ENCODE results near the gene MBD5. TPM values are rescaled to one million over a fixed set of nuclear protein-coding genes. Genes with fewer than 3 reads are reported as not detected.

Gene MBD5
- total and polyA plus RNA-seq, 4 donors, result 4.1 to 63.2 (median 29.5) TPM

DNA sequence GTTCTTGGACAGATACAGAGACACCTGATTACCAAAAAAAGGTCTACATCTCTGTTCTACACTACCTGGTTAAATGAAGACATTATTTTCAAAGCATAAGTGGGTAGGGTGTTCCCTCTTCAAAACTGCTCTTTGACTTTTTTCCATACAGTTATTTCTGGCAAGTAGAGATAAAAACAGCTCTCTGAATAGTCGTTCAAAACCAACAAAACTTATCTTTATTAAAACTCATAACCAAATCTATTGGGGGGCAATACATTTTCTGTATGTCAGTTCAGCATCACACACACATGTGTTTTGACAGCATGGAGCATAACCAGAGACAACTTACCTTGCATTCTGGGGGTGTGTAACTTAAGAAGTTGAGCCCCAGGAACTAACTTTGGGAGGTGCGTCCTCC is 474.7 kb downstream of the MBD5 start:
- intact Hi-C loops (cut with DNase I), result no loop called here
- H3K4me1 ChIP-seq (ENCODE audit: control insufficient read depth in 1 of 2, insufficient read depth in 2 of 2, low read length in 2 of 2), result no peaks in the 10 kb centered on the region
- ATAC-seq (ENCODE audit: low FRiP score) (no peak), DNase-seq (no peak)
- 34 to 42% methylated on average over 2 of the region's 2 CpGs for WGBS, 2 donors
- H3K27me3 ChIP-seq (ENCODE audit: control insufficient read depth in 1 of 2, insufficient read depth in 2 of 2, low read length in 1 of 2), result no peaks in the 10 kb centered on the region
- no peak overlapping the region for H3K4me3 ChIP-seq (ENCODE audit: low read length in 2 of 2)
- no peaks in the 10 kb centered on the region for H3K36me3 ChIP-seq (ENCODE audit: control insufficient read depth in 1 of 2, insufficient read depth in 2 of 2, low read length in 1 of 2)
- H3K27ac ChIP-seq (ENCODE audit: low read depth in 1 of 2, low read length in 2 of 2), result no peak overlapping the region
- H3K9me3 ChIP-seq (ENCODE audit: control insufficient read depth, low read length), result no peaks in the 10 kb centered on the region

DNA sequence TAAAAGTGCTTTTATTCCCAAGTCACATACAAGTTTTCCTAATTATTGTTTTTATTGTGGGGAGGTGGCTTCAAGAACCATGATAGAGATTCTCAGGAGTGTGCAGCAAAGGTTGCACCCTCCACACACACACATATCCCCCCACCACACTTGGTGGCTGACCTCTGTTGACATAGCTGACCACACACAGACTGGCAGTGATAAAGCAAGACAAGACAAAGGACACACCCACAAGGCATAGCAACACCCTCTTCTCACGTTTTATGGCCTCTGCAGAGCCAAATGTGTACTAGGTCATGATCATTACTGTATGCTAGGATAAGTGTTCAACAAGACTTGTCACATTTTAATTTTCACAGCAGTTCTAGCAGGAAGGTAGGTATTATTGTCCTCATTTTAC is 480.7 kb downstream of the MBD5 start:
- intact Hi-C loops (cut with DNase I), result loop anchor here (10.0 kb wide), 2 partner anchors 297 to 567 kb away; no protein-coding TSS in a partner anchor
- H3K9me3 ChIP-seq (ENCODE audit: control insufficient read depth, low read length), result no peaks in the 10 kb centered on the region
- DNase-seq, result no peak
- H3K36me3 ChIP-seq (ENCODE audit: control insufficient read depth in 1 of 2, insufficient read depth in 2 of 2, low read length in 1 of 2), result no peaks in the 10 kb centered on the region
- H3K27ac ChIP-seq (ENCODE audit: low read depth in 1 of 2, low read length in 2 of 2), result peak overlapping the region in 1 of 2 donors; percentile 56
- WGBS, 2 donors, result 2 to 10% methylated on average over 1 of the region's 1 CpG
- H3K4me3 ChIP-seq (ENCODE audit: low read length in 2 of 2), result no peak overlapping the region
- no peaks in the 10 kb centered on the region for H3K27me3 ChIP-seq (ENCODE audit: control insufficient read depth in 1 of 2, insufficient read depth in 2 of 2, low read length in 1 of 2)
- H3K4me1 ChIP-seq (ENCODE audit: control insufficient read depth in 1 of 2, insufficient read depth in 2 of 2, low read length in 2 of 2), result peaks cover 5 to 11% of the 10 kb centered on the region in 2 donors
- ATAC-seq (ENCODE audit: low FRiP score), result no peak

DNA sequence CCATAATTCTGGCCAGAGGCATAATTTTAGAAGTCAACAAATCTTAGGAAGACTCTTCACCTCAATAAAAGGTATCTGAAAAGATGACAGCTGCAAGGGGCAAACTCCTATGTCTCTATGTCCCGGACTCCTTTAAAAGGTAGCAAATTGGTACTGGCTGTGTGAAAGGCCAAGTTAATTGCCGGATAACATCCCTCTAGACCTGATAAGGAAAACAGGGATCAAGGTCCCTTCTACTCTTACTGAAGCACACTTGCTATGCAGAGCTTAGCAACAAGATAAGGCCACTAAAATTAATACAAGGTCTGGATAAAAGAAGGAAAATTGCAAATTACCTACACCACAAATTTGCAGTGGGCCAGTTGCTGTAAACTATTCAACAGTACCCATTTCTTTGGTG is 482.6 kb downstream of the MBD5 start:
- peaks cover 5 to 11% of the 10 kb centered on the region in 2 donors for H3K4me1 ChIP-seq (ENCODE audit: control insufficient read depth in 1 of 2, insufficient read depth in 2 of 2, low read length in 2 of 2)
- intact Hi-C loops (cut with DNase I), result loop anchor here (10.0 kb wide), 2 partner anchors 299 to 569 kb away; no protein-coding TSS in a partner anchor
- H3K27ac ChIP-seq (ENCODE audit: low read depth in 1 of 2, low read length in 2 of 2), result no peak overlapping the region
- H3K9me3 ChIP-seq (ENCODE audit: control insufficient read depth, low read length), result no peaks in the 10 kb centered on the region
- no peak for ATAC-seq (ENCODE audit: low FRiP score)
- no peak overlapping the region for H3K4me3 ChIP-seq (ENCODE audit: low read length in 2 of 2)
- no peaks in the 10 kb centered on the region for H3K36me3 ChIP-seq (ENCODE audit: control insufficient read depth in 1 of 2, insufficient read depth in 2 of 2, low read length in 1 of 2)
- DNase-seq, result no peak
- no peaks in the 10 kb centered on the region for H3K27me3 ChIP-seq (ENCODE audit: control insufficient read depth in 1 of 2, insufficient read depth in 2 of 2, low read length in 1 of 2)
- WGBS, 2 donors, result 48 to 60% methylated on average over 2 of the region's 2 CpGs

DNA sequence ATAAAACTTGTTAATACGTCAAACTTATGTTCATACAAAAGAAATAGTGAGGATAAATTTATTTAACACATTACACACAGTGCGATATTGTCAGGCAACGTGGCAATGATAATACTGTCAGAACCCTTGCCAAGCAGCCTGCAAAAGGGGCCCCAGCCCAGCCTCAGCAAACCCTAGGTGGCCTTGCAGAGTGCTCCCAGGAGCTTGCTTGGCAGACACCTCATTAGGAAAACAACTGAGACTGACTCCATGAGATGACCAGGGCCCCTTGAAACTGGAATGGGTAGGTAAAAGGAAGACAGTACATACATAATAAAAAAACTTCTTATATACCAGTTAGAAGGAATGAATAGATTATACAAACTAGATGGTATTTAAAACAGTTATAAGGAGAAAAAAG is 487.1 kb downstream of the MBD5 start:
- Histone ChIP-seq H3K27me3 (ENCODE audit: control insufficient read depth in 1 of 2, insufficient read depth in 2 of 2, low read length in 1 of 2) (no peaks in the 10 kb centered on the region), H3K27ac (ENCODE audit: low read depth in 1 of 2, low read length in 2 of 2) (no peak overlapping the region), H3K36me3 (ENCODE audit: control insufficient read depth in 1 of 2, insufficient read depth in 2 of 2, low read length in 1 of 2) (no peaks in the 10 kb centered on the region), H3K4me3 (ENCODE audit: low read length in 2 of 2) (no peak overlapping the region), H3K4me1 (ENCODE audit: control insufficient read depth in 1 of 2, insufficient read depth in 2 of 2, low read length in 2 of 2) (peaks cover 3 to 5% of the 10 kb centered on the region in 2 donors), H3K9me3 (ENCODE audit: control insufficient read depth, low read length) (no peaks in the 10 kb centered on the region)
- 57 to 65% methylated on average over 3 of the region's 3 CpGs for WGBS, 2 donors
- DNase-seq, result no peak
- ATAC-seq (ENCODE audit: low FRiP score), result no peak
- intact Hi-C loops (cut with DNase I), result loop anchor here (5.0 to 10.0 kb wide), 3 partner anchors 303 to 573 kb away; no protein-coding TSS in a partner anchor

DNA sequence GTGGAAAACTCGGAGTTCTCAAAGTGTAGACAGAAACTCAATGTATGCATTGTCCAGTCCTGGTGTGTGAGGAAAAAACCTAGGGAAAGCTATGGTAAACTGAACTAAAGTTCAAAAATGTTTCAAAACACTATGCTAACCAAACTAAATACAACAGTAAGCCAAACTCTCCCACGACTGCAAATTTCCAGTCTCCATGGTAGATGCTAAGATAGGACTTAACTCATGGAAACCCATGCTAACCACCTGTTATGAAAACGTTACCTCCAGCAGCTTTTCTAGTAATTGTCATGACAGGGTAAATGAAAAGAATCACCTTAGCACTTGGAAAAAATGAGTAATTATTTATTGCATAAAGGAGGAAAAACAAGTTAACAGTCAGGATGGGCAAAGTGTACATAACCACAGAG is 488.0 kb downstream of the MBD5 start:
- ATAC-seq (ENCODE audit: low FRiP score) (no peak), DNase-seq (no peak)
- no peaks in the 10 kb centered on the region for H3K27me3 ChIP-seq (ENCODE audit: control insufficient read depth in 1 of 2, insufficient read depth in 2 of 2, low read length in 1 of 2)
- H3K4me1 ChIP-seq (ENCODE audit: control insufficient read depth in 1 of 2, insufficient read depth in 2 of 2, low read length in 2 of 2), result peaks cover 3% of the 10 kb centered on the region in 2 donors
- 7 to 8% methylated on average over 3 of the region's 3 CpGs for WGBS, 2 donors
- intact Hi-C loops (cut with DNase I), result loop anchor here (5.0 to 10.0 kb wide), 3 partner anchors 304 to 574 kb away; no protein-coding TSS in a partner anchor
- H3K36me3 ChIP-seq (ENCODE audit: control insufficient read depth in 1 of 2, insufficient read depth in 2 of 2, low read length in 1 of 2), result no peaks in the 10 kb centered on the region
- H3K4me3 ChIP-seq (ENCODE audit: low read length in 2 of 2), result peak overlapping the region; percentile 40 to 82
- peak overlapping the region in 1 of 2 donors; percentile 78 for H3K27ac ChIP-seq (ENCODE audit: low read depth in 1 of 2, low read length in 2 of 2)
- H3K9me3 ChIP-seq (ENCODE audit: control insufficient read depth, low read length), result no peaks in the 10 kb centered on the region

DNA sequence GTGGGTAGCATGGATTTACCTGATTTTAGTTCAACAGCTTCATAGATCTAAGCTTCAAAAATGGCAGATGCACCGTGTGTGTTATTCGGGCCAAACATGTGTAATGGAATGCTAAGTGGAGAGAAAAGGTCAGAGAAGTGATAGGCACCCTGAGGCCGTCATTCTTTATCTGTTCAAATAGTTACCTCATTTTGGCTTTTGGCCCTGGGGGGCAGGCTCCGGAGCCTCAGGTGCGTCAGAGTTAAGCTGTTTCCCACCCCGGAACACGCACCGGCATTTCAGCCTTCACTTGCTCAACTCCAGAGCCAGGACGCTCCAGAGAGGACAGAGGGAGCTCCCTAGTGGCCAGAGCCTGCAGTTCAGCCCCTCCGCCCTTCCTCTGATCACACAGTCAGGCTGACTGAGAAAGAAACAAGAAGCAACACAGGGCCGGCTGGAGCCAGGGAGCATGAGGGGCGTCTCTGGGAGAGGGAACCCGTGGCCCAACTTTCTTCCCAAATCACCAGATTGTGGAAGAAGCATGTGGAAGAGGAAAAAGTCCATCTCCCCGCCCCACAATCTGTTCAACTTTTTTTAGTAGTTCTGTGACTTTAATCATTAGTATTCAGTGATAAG is 488.5 kb downstream of the MBD5 start:
- ATAC-seq (ENCODE audit: low FRiP score) (peak; percentile 95), DNase-seq (peak; percentile 89 to 94)
- peaks cover under 1 to 3% of the 10 kb centered on the region in 2 donors for H3K4me1 ChIP-seq (ENCODE audit: control insufficient read depth in 1 of 2, insufficient read depth in 2 of 2, low read length in 2 of 2)
- H3K27ac ChIP-seq (ENCODE audit: low read depth in 1 of 2, low read length in 2 of 2), result peak overlapping the region in 1 of 2 donors; percentile 78
- WGBS, 2 donors, result 2% methylated on average over 14 of the region's 14 CpGs
- intact Hi-C loops (cut with DNase I), result loop anchor here (5.0 to 10.0 kb wide), 3 partner anchors 305 to 575 kb away; no protein-coding TSS in a partner anchor
- no peaks in the 10 kb centered on the region for H3K36me3 ChIP-seq (ENCODE audit: control insufficient read depth in 1 of 2, insufficient read depth in 2 of 2, low read length in 1 of 2)
- H3K27me3 ChIP-seq (ENCODE audit: control insufficient read depth in 1 of 2, insufficient read depth in 2 of 2, low read length in 1 of 2), result no peaks in the 10 kb centered on the region
- no peaks in the 10 kb centered on the region for H3K9me3 ChIP-seq (ENCODE audit: control insufficient read depth, low read length)
- H3K4me3 ChIP-seq (ENCODE audit: low read length in 2 of 2), result peak overlapping the region; percentile 40 to 82

DNA sequence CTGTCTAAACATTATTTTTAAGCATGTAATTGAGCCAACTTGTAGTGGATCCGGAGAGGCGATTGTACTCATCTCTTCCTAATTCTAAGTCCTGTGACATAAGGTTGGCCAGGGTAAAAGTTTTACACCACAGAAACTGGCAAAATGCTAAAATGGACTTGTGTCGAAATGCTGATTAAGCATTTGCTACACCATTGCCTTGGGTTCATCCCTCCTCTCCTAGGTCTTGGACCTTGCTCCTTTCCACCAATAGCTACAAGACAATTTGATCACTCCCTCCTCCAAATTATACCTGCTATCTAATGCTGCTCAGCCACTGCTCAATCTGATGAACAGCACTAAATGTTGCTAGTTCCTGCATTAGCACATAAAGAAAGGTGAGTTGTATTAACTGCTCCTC is 491.0 kb downstream of the MBD5 start:
- intact Hi-C loops (cut with DNase I), result loop anchor here in 1 of 2 donors (5.0 to 10.0 kb wide), 2 partner anchors 133 to 520 kb away; partner anchors contain the start of gene EPC2

DNA sequence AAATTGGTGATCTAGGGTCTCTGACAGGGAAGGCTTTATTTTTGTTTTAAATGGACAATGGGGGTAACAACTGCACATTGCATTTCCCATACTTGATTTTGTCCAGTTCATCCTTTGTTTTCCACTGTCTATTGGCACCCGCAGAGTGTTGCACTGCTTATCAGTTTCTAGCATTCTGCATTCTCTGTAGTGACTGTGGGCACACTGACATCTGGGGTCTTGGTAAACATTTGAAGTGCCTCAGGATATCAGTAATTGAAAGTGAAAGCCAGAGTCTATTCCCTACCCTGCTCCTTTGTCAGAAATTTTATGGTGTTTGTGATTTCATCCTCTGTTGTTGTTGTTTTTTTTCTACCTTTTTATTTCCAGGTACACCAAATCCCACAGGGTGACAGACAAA is 491.6 kb downstream of the MBD5 start:
- WGBS, 2 donors, result 96 to 99% methylated on average over 1 of the region's 1 CpG
- no peak overlapping the region for H3K4me3 ChIP-seq (ENCODE audit: low read length in 2 of 2)
- H3K27ac ChIP-seq (ENCODE audit: low read depth in 1 of 2, low read length in 2 of 2), result no peak overlapping the region
- DNase-seq (no peak), ATAC-seq (ENCODE audit: low FRiP score) (no peak)
- H3K9me3 ChIP-seq (ENCODE audit: control insufficient read depth, low read length), result no peaks in the 10 kb centered on the region
- intact Hi-C loops (cut with DNase I), result loop anchor here in 1 of 2 donors (5.0 to 10.0 kb wide), 2 partner anchors 132 to 520 kb away; partner anchors contain the start of gene EPC2
- no peaks in the 10 kb centered on the region for H3K36me3 ChIP-seq (ENCODE audit: control insufficient read depth in 1 of 2, insufficient read depth in 2 of 2, low read length in 1 of 2)
- no peaks in the 10 kb centered on the region for H3K27me3 ChIP-seq (ENCODE audit: control insufficient read depth in 1 of 2, insufficient read depth in 2 of 2, low read length in 1 of 2)
- peaks cover 3 to 6% of the 10 kb centered on the region in 2 donors for H3K4me1 ChIP-seq (ENCODE audit: control insufficient read depth in 1 of 2, insufficient read depth in 2 of 2, low read length in 2 of 2)

More for the DNA sequence above, 491.0 kb downstream of the MBD5 start:
- WGBS, 2 donors, result 27 to 30% methylated on average over 3 of the region's 3 CpGs
- no peaks in the 10 kb centered on the region for H3K9me3 ChIP-seq (ENCODE audit: control insufficient read depth, low read length)
- H3K27ac ChIP-seq (ENCODE audit: low read depth in 1 of 2, low read length in 2 of 2), result no peak overlapping the region
- DNase-seq (no peak), ATAC-seq (ENCODE audit: low FRiP score) (no peak)
- no peaks in the 10 kb centered on the region for H3K36me3 ChIP-seq (ENCODE audit: control insufficient read depth in 1 of 2, insufficient read depth in 2 of 2, low read length in 1 of 2)
- no peaks in the 10 kb centered on the region for H3K27me3 ChIP-seq (ENCODE audit: control insufficient read depth in 1 of 2, insufficient read depth in 2 of 2, low read length in 1 of 2)
- H3K4me3 ChIP-seq (ENCODE audit: low read length in 2 of 2), result no peak overlapping the region
- H3K4me1 ChIP-seq (ENCODE audit: control insufficient read depth in 1 of 2, insufficient read depth in 2 of 2, low read length in 2 of 2), result no peaks in the 10 kb centered on the region

DNA sequence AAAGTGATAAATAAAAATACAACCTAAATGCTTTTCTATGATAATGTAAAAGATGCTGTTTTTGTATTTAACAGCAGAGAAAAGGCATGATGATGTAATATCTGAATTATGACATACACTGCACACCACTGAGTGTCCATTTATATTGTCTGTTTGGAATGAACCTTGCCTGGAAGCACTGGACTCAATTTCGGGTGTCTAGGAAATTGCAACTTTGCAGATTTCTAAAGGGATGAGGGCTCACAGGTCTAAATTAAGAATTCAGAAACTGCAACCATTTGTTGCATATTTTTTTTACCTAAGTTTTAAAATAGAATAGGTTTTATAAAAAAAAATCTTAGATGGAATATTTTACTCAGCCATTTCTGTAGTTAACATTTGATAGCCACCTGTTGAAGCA is 492.5 kb downstream of the MBD5 start:
- Histone ChIP-seq H3K36me3 (ENCODE audit: control insufficient read depth in 1 of 2, insufficient read depth in 2 of 2, low read length in 1 of 2) (no peaks in the 10 kb centered on the region), H3K4me1 (ENCODE audit: control insufficient read depth in 1 of 2, insufficient read depth in 2 of 2, low read length in 2 of 2) (peaks cover 3 to 6% of the 10 kb centered on the region in 2 donors), H3K27me3 (ENCODE audit: control insufficient read depth in 1 of 2, insufficient read depth in 2 of 2, low read length in 1 of 2) (no peaks in the 10 kb centered on the region), H3K9me3 (ENCODE audit: control insufficient read depth, low read length) (no peaks in the 10 kb centered on the region), H3K27ac (ENCODE audit: low read depth in 1 of 2, low read length in 2 of 2) (no peak overlapping the region), H3K4me3 (ENCODE audit: low read length in 2 of 2) (no peak overlapping the region)
- 74 to 85% methylated on average over 1 of the region's 1 CpG for WGBS, 2 donors
- ATAC-seq (ENCODE audit: low FRiP score) (no peak), DNase-seq (no peak)
- intact Hi-C loops (cut with DNase I), result loop anchor here in 1 of 2 donors (5.0 to 10.0 kb wide), 2 partner anchors 131 to 521 kb away; partner anchors contain the start of gene EPC2

Measured in aorta (tissue), 5 donors.